HAP-1 (cell line): ENCODE measurements around the gene HTRA3.

ENCODE experiments used
- DNase-seq, 2 experiments: peaks; one replicate each; pipeline ENCODE4 v3.0.0-alpha.2; 2016 to 2020; ENCODE audit warnings: low spot score in 2 of 2
- H3K27me3 ChIP-seq: fragments of 250-450 bp; sonication (Bioruptor Pico); 2 replicates; pipeline ENCODE4 v1.5.1; 2020; ENCODE audit warnings: low read depth, mild to moderate bottlenecking, moderate library complexity
- H3K36me3 ChIP-seq: fragments of 250-450 bp; sonication (Bioruptor Pico); replicated peaks from 2 replicates; pipeline ENCODE4 v1.5.1; 2020; ENCODE audit warnings: mild to moderate bottlenecking
- H3K4me1 ChIP-seq: fragments of 250-450 bp; sonication (Bioruptor Pico); 2 replicates; pipeline ENCODE4 v1.5.1; 2020; ENCODE audit warnings: mild to moderate bottlenecking
- H3K4me3 ChIP-seq: fragments of 250-450 bp; sonication (Bioruptor Pico); 2 replicates; pipeline ENCODE4 v1.5.1; 2020; ENCODE audit warnings: mild to moderate bottlenecking, moderate library complexity
- H3K9me3 ChIP-seq: fragments of 250-450 bp; sonication (Bioruptor Pico); 2 replicates; pipeline ENCODE4 v1.5.1; 2020; ENCODE audit warnings: mild to moderate bottlenecking, moderate library complexity
- in situ Hi-C: fragments of 300-500 bp; cut with MboI; formaldehyde crosslinking; loops from 3 replicates; pipeline ENCODE4 v1.14.3; 2020; ENCODE audit warnings: low sequenced_read_pairs, inconsistent platforms, mixed read lengths

Gene HTRA3

DNA sequence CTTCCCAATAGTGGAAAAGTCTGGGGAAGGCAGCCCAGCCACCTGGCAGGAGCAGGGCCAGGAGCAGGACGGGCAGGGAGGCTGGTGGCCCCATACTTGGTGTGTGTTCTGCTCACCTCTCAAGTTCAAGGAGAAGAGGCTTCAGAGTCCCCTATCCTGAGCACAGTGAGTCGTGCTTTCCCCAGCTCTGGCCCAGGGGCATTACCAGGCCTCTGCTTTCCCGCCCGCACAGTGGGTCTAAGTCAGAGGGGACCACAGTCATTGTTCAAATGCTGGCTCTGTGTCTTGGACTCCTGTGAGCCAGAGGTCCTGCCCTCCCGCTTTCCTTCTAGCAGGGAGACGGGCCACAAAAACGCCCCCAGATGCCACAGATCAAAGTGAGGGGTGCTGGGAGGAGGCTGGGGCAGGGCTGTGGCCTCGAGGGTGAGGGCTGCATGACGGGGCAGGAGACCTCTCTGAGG is 27.6 kb downstream of the HTRA3 start:
- Histone ChIP-seq H3K27me3 (no peaks in the 10 kb centered on the region), H3K9me3 (no peaks in the 10 kb centered on the region), H3K4me1 (no peaks in the 10 kb centered on the region), H3K4me3 (no peak overlapping the region), H3K36me3 (no peaks in the 10 kb centered on the region)
- in situ Hi-C loops: no loop called here
- DNase-seq: no peak

DNA sequence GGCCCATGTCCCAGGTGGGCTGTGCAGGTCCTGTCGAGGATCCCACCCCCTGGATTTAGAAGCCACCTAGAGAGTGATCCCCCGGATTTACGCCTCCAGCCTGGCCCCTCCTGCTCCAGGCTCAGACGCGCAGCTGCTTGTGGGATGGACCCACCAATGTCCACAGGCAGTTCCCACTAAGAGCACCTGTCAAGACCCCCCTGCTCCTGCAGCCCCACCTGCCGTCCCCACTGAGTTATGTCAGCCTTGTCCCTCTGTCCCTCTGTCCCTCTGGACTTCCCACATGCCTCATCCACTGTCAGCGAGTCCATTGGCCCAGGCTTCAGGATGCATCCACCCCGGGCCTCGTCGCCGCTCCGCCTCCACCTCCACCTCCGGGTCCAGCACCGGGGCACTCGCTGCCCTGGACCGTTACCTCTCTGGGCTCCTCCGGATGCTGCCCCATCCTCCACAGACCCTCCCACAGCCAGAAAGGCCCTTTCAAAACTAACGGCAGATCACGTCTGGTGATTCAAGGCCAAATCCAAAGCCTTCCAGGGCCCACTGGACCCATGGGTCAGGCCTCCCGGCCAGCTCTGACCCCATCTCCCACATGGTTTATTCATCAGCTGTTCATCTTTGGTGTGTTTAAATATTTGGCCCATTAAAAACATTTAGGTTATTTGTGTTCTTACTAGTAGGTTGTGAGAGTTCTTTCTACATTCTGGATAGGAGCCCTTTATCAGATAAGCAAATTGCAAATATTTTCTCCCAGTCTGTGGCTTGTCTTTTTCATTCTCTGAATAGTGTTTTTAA is 28.3 kb downstream of the HTRA3 start:
- no peaks in the 10 kb centered on the region for H3K36me3 ChIP-seq
- no peak overlapping the region for H3K4me3 ChIP-seq
- no peak for DNase-seq
- in situ Hi-C loops: no loop called here
- H3K9me3 ChIP-seq: no peaks in the 10 kb centered on the region
- H3K27me3 ChIP-seq: no peaks in the 10 kb centered on the region
- no peaks in the 10 kb centered on the region for H3K4me1 ChIP-seq

DNA sequence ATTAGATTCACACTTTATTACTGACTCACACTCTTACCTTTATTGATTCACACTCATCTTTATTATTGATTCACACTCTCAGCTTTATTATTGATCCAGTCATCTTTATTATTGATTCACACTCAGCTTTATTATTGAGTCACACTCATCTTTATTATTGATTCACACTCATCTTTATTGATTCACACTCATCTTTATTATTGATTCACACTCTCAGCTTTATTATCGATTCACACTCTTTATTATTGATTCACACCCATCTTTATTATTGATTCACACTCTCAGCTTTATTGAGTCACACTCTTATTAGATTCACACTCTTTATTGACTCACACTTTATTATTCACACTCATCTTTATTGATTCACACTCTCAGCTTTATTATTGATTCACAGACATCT is 31.3 kb downstream of the HTRA3 start:
- Histone ChIP-seq H3K4me3 (no peak overlapping the region), H3K27me3 (no peaks in the 10 kb centered on the region), H3K36me3 (no peaks in the 10 kb centered on the region), H3K4me1 (no peaks in the 10 kb centered on the region), H3K9me3 (no peaks in the 10 kb centered on the region)
- in situ Hi-C loops: no loop called here
- DNase-seq: no peak

DNA sequence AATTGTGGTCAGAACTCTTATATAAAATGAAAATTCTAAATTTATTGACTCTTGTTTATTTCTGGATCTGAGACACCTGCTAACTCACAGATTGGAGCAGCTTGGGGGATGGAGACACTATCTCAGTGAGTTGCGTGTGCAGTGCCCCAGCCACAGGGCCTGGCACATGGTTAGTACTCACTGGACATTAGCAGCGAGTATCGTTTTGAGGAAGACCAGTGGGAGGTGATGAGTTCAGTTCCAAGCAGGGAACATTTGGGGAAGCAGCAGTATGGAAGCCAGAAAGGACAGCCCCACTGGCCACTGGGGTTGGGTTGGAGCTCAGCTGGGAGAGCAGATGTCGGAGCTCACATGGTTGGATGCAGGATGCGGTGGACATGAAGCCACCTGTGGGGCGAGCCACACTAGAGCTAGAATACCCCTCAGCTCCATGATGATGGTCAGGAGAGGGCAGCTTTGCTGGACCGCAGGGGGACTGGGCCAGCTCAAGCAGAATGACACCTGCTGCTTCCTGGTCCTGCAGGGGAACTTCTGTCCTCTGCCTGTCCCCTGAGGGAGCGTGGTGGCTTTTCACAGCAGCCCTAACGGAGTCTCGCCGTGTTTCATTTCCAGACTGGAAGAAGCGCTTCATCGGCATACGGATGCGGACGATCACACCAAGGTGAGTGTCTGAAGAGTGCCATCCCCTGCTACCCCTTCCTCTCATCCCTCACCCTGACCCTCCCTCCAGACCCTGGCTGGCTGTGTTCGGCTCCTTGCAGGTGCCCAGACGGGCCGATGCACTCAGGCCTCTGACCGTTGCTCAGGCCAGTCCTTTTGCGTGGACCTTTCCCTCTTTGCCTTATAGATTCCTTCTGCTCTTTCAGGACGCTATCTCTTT is 32.5 kb downstream of the HTRA3 start:
- DNase-seq: no peak
- Histone ChIP-seq H3K4me3 (no peak overlapping the region), H3K36me3 (no peaks in the 10 kb centered on the region), H3K4me1 (no peaks in the 10 kb centered on the region), H3K9me3 (no peaks in the 10 kb centered on the region), H3K27me3 (no peaks in the 10 kb centered on the region)
- in situ Hi-C loops: no loop called here

DNA sequence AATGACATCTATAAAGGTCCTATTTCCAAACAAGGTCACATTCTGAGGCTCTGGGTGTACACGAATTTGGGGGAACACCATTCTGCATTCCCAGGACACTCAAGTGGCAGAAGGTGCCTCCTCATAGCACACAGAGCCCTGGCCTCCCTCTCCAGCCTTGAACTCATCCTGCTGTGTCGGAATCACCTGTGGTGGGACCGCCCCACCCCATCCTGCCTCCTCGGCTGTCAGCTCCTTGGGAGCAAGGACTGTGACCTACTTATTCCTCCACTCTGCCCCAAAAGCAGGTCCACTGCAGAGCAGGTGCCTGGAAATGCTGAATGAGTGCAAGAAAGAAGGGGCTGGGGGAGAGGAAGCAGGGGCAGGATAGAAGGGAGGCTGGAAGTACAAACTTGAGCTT is 33.5 kb downstream of the HTRA3 start:
- H3K4me3 ChIP-seq: no peak overlapping the region

DNA sequence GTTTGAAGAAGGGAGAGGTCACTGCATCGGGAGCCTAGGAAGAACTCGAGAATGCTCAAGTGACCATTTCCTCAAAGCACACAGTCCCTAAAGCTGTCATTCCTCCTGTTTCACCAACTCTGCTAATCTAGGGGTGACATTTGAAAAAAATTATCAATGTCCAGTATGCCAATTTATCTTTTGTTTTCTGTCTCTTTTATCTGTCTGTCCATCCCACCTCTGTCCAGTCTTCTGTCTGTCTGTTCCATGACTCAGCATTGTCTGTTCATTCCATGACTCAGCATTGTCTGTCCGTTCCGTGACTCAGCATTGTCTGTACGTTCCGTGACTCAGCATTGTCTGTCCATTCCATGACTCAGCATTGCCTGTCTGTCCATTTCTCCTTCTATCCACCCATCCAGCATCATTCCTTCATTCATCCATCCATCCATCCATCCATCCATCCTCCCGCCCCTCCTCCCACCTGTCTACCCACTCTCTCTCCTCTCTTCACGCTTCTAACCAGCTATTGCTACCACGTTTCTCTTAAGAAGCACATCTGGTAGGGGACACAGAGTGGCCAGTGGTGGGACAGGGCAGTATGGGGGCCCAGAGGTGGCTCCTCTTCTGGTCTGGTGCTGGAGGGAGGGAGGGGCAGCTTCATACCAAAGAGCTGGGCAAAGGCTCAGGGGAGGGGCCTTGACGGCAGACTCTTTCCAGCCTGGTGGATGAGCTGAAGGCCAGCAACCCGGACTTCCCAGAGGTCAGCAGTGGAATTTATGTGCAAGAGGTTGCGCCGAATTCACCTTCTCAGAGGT is 34.1 kb downstream of the HTRA3 start:
- no peaks in the 10 kb centered on the region for H3K27me3 ChIP-seq
- H3K4me1 ChIP-seq: no peaks in the 10 kb centered on the region
- DNase-seq: no peak
- no peaks in the 10 kb centered on the region for H3K9me3 ChIP-seq
- H3K36me3 ChIP-seq: no peaks in the 10 kb centered on the region
- in situ Hi-C loops: no loop called here
- no peak overlapping the region for H3K4me3 ChIP-seq

More for the DNA sequence above, 33.5 kb downstream of the HTRA3 start:
- Histone ChIP-seq H3K27me3 (no peaks in the 10 kb centered on the region), H3K36me3 (no peaks in the 10 kb centered on the region), H3K4me1 (no peaks in the 10 kb centered on the region), H3K9me3 (no peaks in the 10 kb centered on the region)
- in situ Hi-C loops: no loop called here
- no peak for DNase-seq

DNA sequence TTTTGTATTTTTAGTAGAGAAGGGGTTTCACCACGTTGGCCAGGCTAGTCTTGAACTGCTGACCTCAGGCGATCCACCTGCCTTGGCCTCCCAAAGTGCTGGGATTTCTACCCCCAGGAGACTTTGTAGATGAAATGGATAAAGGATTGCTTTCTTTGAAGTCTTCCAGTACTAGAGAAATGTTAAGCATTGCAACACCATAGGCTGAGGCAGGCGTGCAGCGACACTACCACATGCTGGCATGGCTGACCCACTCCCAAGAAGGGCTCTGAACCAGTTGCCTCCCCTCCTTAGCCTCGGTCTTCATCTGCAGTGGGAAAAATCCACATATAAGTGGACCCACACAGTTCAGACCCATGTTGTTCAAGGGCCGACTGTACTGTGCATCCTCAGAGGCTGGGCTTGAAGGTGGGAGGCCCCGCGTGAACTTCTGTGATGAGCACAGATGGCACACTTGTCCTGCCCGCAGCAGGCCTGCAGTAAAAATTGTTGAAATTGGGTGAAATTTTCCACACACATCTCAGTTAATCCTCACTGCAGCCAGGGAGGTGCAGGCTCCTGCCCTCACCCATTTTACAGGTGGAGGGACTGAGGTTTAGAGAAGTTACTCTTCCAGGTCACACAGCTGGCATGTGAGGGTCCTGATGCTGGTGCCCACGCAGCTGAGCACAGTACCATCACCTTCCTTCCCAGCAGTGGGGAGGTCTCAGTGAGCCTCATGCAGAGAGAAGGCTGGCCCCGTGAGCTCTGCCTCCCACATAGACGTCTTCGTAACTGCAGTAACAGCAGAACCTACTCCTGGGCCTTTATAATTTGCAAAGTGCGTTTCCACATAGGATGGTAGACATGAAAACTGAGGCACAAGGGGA is 35.5 kb downstream of the HTRA3 start:
- Histone ChIP-seq H3K27me3 (no peaks in the 10 kb centered on the region), H3K4me1 (no peaks in the 10 kb centered on the region), H3K4me3 (no peak overlapping the region), H3K36me3 (no peaks in the 10 kb centered on the region), H3K9me3 (no peaks in the 10 kb centered on the region)
- in situ Hi-C loops: no loop called here
- DNase-seq: no peak

DNA sequence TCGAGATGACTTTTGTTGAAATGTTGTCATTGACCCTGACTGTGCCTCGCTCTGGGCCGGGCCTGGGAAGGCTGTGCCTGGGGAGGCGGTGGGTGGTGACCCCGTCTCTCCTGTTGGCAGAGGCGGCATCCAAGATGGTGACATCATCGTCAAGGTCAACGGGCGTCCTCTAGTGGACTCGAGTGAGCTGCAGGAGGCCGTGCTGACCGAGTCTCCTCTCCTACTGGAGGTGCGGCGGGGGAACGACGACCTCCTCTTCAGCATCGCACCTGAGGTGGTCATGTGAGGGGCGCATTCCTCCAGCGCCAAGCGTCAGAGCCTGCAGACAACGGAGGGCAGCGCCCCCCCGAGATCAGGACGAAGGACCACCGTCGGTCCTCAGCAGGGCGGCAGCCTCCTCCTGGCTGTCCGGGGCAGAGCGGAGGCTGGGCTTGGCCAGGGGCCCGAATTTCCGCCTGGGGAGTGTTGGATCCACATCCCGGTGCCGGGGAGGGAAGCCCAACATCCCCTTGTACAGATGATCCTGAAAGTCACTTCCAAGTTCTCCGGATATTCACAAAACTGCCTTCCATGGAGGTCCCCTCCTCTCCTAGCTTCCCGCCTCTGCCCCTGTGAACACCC is 36.4 kb downstream of the HTRA3 start:
- H3K36me3 ChIP-seq: no peaks in the 10 kb centered on the region
- no peaks in the 10 kb centered on the region for H3K4me1 ChIP-seq
- DNase-seq: no peak
- no peak overlapping the region for H3K4me3 ChIP-seq
- H3K27me3 ChIP-seq: no peaks in the 10 kb centered on the region
- in situ Hi-C loops: no loop called here
- H3K9me3 ChIP-seq: no peaks in the 10 kb centered on the region

DNA sequence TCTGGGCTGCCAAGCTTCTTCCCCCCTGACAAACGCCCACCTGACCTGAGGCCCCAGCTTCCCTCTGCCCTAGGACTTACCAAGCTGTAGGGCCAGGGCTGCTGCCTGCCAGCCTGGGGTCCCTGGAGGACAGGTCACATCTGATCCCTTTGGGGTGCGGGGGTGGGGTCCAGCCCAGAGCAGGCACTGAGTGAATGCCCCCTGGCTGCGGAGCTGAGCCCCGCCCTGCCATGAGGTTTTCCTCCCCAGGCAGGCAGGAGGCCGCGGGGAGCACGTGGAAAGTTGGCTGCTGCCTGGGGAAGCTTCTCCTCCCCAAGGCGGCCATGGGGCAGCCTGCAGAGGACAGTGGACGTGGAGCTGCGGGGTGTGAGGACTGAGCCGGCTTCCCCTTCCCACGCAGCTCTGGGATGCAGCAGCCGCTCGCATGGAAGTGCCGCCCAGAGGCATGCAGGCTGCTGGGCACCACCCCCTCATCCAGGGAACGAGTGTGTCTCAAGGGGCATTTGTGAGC is 37.0 kb downstream of the HTRA3 start:
- Histone ChIP-seq H3K4me3 (no peak overlapping the region), H3K36me3 (no peaks in the 10 kb centered on the region), H3K9me3 (no peaks in the 10 kb centered on the region), H3K4me1 (no peaks in the 10 kb centered on the region), H3K27me3 (no peaks in the 10 kb centered on the region)
- in situ Hi-C loops: no loop called here
- no peak for DNase-seq

DNA sequence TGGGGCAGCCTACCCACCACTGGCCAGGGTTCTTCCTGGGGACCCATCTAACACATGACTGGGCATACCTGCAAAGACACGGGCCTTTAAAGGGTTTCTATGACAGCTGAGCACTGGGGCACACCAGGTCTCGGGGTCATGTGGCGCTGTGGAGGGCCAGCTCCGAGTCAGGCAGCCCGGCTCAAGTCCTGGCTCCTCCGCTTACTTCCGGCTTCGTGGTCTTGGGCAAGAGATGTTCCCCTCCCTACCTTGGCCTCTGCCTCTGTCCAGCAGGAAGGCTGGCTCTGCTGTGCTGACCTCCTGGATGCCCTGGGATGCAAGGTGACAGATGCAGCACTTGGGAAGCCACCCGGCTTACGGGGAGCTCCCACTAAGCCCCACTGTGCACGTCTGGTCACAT is 37.6 kb downstream of the HTRA3 start:
- in situ Hi-C loops: no loop called here
- no peak overlapping the region for H3K4me3 ChIP-seq
- H3K9me3 ChIP-seq: no peaks in the 10 kb centered on the region
- H3K36me3 ChIP-seq: no peaks in the 10 kb centered on the region
- H3K27me3 ChIP-seq: no peaks in the 10 kb centered on the region
- DNase-seq: no peak
- no peaks in the 10 kb centered on the region for H3K4me1 ChIP-seq

DNA sequence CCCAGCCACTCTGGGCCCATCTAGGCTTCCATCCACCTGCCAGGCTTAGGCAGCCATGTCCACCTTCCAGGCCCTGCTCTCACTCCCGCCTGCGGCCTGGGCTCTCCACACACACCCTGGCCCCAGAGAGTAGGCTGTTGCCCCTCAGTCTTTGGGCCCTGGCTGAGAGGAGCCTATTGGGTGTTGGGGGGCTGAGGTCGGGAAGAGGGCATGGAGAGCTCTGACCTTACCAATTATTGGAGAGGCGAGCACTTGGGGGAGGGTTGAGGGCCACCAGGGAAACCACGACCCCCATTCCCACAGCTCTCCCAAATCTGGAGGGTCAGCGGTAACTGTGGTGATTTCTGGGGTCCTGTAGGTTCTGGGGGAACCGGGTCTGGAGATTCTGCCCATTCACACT is 38.2 kb downstream of the HTRA3 start:
- in situ Hi-C loops: no loop called here
- H3K36me3 ChIP-seq: no peaks in the 10 kb centered on the region
- no peaks in the 10 kb centered on the region for H3K27me3 ChIP-seq
- H3K4me1 ChIP-seq: no peaks in the 10 kb centered on the region
- no peaks in the 10 kb centered on the region for H3K9me3 ChIP-seq
- DNase-seq: no peak
- H3K4me3 ChIP-seq: no peak overlapping the region

DNA sequence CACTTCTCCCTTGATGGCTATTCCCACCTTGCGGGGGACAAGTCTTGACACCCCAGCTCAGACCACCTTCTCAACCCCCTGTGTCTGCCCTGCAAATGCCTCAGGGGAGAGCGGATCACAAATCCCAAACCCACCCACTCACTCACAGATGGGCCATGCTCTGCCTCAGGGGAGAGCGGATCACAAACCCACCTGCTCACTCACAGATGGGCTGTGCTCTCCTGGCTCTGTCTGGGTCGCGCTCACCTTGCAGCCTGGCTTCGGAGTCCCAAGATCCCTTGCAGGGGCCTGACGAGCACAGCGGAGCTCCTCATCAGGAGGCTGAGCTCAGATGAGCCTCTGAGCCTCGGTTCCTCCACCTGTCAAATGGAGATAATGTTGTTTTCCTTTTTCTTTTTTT is 38.6 kb downstream of the HTRA3 start:
- Histone ChIP-seq H3K4me3 (no peak overlapping the region), H3K4me1 (no peaks in the 10 kb centered on the region), H3K9me3 (no peaks in the 10 kb centered on the region), H3K36me3 (no peaks in the 10 kb centered on the region), H3K27me3 (no peaks in the 10 kb centered on the region)
- DNase-seq: no peak
- in situ Hi-C loops: no loop called here
